K562 (cell line): ENCODE measurements around the gene SNX20. TPM values are rescaled to one million over a fixed set of nuclear protein-coding genes. Genes with fewer than 3 reads are reported as not detected.

Experiments used
- ATAC-seq: fragments of 200-7000 bp; cut with Tn5 transposase; 3 replicates; pipeline ENCODE4 v1.9.1; 2020; ENCODE audit warnings: moderate library complexity
- BruUV-seq: library from RNA; stranded (reverse); fragments of 400-500 nt; replicated peaks from 2 replicates; lab custom pipeline; 2021; lab: Mats Ljungman, UMichigan
- CTCF ChIA-PET: fragments of 300-600 bp; formaldehyde crosslinking; extraction: SDS; loops from one replicate; lab custom pipeline; 2021; ENCODE audit warnings: low intra/inter-chr PET ratio; lab: Yijun Ruan, JAX
- POLR2A ChIA-PET: fragments of 300-600, 350-650 bp; sonication (Branson Sonifier 250); formaldehyde crosslinking; extraction: SDS; loops from one replicate; lab custom pipeline; 2021; ENCODE audit warnings: antibody characterized with exemption, inconsistent platforms; lab: Yijun Ruan, JAX
- DNase-seq, 4 experiments: peaks; one replicate each; pipeline versions ENCODE4 v3.0.0 to v3.0.0-alpha.2; 2011 to 2018; ENCODE audit warnings: low spot score in 3 of 4, mixed read lengths in 3 of 4; ENCODE audit errors: extremely low read depth in 1 of 4
- FAIRE-seq: peaks from 2 replicates; lab custom pipeline; 2011; peaks lifted over from hg19 to GRCh38; lab: Jason Lieb, UNC
- H2AFZ ChIP-seq: 2 replicates; pipeline ENCODE4 v1.6.0; 2011; ENCODE audit warnings: low read depth, low read length, control low read depth, inconsistent platforms
- H3K27ac ChIP-seq: fragments of 200-600 bp; 3 replicates; pipeline ENCODE4 v1.8.0; 2011; ENCODE audit warnings: low read depth, mild to moderate bottlenecking, control low read depth, inconsistent platforms, low read length, moderate library complexity, mixed read lengths; ENCODE audit errors: extremely low read depth
- H3K27me3 ChIP-seq, 2 experiments: fragments of 300-600 bp in 1 of 2; 2 replicates in 1 of 2; 3 replicates in 1 of 2; pipeline versions ENCODE4 v1.6.0 to v1.8.0; 2011; ENCODE audit warnings: inconsistent platforms in 2 of 2, low read length in 2 of 2, mild to moderate bottlenecking in 1 of 2, mixed read lengths in 1 of 2, moderate library complexity in 1 of 2; ENCODE audit not compliant: control insufficient read depth in 2 of 2, insufficient read depth in 2 of 2
- H3K36me3 ChIP-seq: fragments of 300-600 bp; 3 replicates; pipeline ENCODE4 v1.8.0; 2011; ENCODE audit warnings: mild to moderate bottlenecking, low read length, inconsistent platforms; ENCODE audit not compliant: control insufficient read depth, insufficient read depth
- H3K4me1 ChIP-seq, 2 experiments: fragments of 200-600 bp in 1 of 2; replicated peaks in 1 of 2; 2 replicates in 1 of 2; 3 replicates in 1 of 2; pipeline versions ENCODE4 v1.5.1 to v1.8.0; 2011; ENCODE audit warnings: inconsistent platforms in 2 of 2, low read length in 2 of 2, mild to moderate bottlenecking in 1 of 2, mixed read lengths in 1 of 2, moderate library complexity in 1 of 2; ENCODE audit not compliant: control insufficient read depth in 2 of 2, insufficient read depth in 2 of 2
- H3K4me2 ChIP-seq: 2 replicates; pipeline ENCODE4 v1.6.1; 2011; ENCODE audit warnings: low read length, control low read depth, inconsistent platforms, mixed read lengths; ENCODE audit not compliant: insufficient read depth
- H3K4me3 ChIP-seq: fragments of 200-600 bp; sonication (generic), shearing (Covaris generic); 2 replicates; pipeline ENCODE4 v1.5.1; 2016; ENCODE audit warnings: control low read depth, inconsistent platforms
- H3K79me2 ChIP-seq: fragments of 200-600 bp; 3 replicates; pipeline ENCODE4 v1.8.0; 2011; ENCODE audit warnings: low read length, inconsistent platforms; ENCODE audit not compliant: control insufficient read depth, insufficient read depth
- H3K9ac ChIP-seq, 2 experiments: 2 replicates each; pipeline versions ENCODE4 v1.6.0 to v1.6.1; 2011; ENCODE audit warnings: low read depth in 2 of 2, low read length in 2 of 2, control low read depth in 1 of 2, inconsistent platforms in 1 of 2, mild to moderate bottlenecking in 1 of 2, mixed read lengths in 1 of 2; ENCODE audit not compliant: insufficient read depth in 1 of 2
- H3K9me1 ChIP-seq: one replicate; pipeline ENCODE4 v1.6.0; 2011; ENCODE audit warnings: inconsistent platforms, mild to moderate bottlenecking, low read length, moderate library complexity; ENCODE audit not compliant: control insufficient read depth, insufficient read depth
- H3K9me3 ChIP-seq: replicated peaks from 2 replicates; pipeline ENCODE4 v1.5.1; 2011; ENCODE audit warnings: low read depth, low read length, inconsistent platforms; ENCODE audit not compliant: control insufficient read depth, insufficient read depth
- H4K20me1 ChIP-seq: replicated peaks from 2 replicates; pipeline ENCODE4 v1.6.1; 2011; ENCODE audit warnings: low read length, inconsistent platforms, mixed read lengths; ENCODE audit not compliant: control insufficient read depth, insufficient read depth
- ATF3 ChIP-seq, 2 experiments: fragments of 450-650 bp in 1 of 2; sonication (generic) in 1 of 2; formaldehyde crosslinking in 1 of 2; IDR thresholded peaks in 1 of 2; conservative IDR thresholded peaks in 1 of 2; 2 replicates each; pipeline versions ENCODE4 v1.6.1 to v1.8.1; 2016 to 2023; ENCODE audit warnings: mild to moderate bottlenecking in 2 of 2, moderate library complexity in 2 of 2, inconsistent platforms in 1 of 2, missing genetic modification reagents in 1 of 2
- EGR1 ChIP-seq: fragments of 450-650 bp; conservative IDR thresholded peaks from 2 replicates; pipeline ENCODE4 v1.6.1; 2017; ENCODE audit warnings: mild to moderate bottlenecking
- ETS2 ChIP-seq: IDR thresholded peaks from 2 replicates; pipeline ENCODE4 v1.6.1; 2016; ENCODE audit warnings: borderline replicate concordance, missing genetic modification characterization, mild to moderate bottlenecking, moderate library complexity, missing compliant biosample characterization; ENCODE audit not compliant: poor library complexity, severe bottlenecking
- FOS ChIP-seq: IDR thresholded peaks from 3 replicates; pipeline ENCODE4 v1.6.1; 2011; ENCODE audit not compliant: insufficient read length; ENCODE audit errors: extremely low read depth
- NONO ChIP-seq, 2 experiments: fragments of 200-400 bp in 1 of 2; fragments of 450-650 bp in 1 of 2; formaldehyde crosslinking in 1 of 2; IDR thresholded peaks; 2 replicates each; pipeline ENCODE4 v1.6.1; 2017; ENCODE audit warnings: low read depth in 2 of 2, mild to moderate bottlenecking in 2 of 2, moderate library complexity in 2 of 2, low read length in 1 of 2
- RBM14 ChIP-seq: fragments of 200-400 bp; formaldehyde crosslinking; IDR thresholded peaks from 2 replicates; pipeline ENCODE4 v1.6.1; 2018; ENCODE audit warnings: low read depth, mild to moderate bottlenecking, low read length, moderate library complexity, borderline replicate concordance; ENCODE audit not compliant: insufficient read depth
- TGIF2 ChIP-seq: sonication (generic); formaldehyde crosslinking; IDR thresholded peaks from 2 replicates; pipeline ENCODE4 v1.8.1; 2022; ENCODE audit warnings: mild to moderate bottlenecking, missing genetic modification reagents, moderate library complexity
- YY1 ChIP-seq, 3 experiments: IDR thresholded peaks; 2 replicates each; pipeline ENCODE4 v1.6.1; 2011; ENCODE audit warnings: low read length in 2 of 3, mild to moderate bottlenecking in 2 of 3, moderate library complexity in 2 of 3, borderline replicate concordance in 1 of 3, control low read depth in 1 of 3, low read depth in 1 of 3; ENCODE audit not compliant: insufficient read depth in 3 of 3, insufficient replicate concordance in 2 of 3, control insufficient read depth in 1 of 3, insufficient read length in 1 of 3; ENCODE audit errors: extremely low read depth in 1 of 3
- ZNF212 ChIP-seq: fragments of 450-650 bp; formaldehyde crosslinking; IDR thresholded peaks from 2 replicates; pipeline ENCODE4 v1.4.0; 2020; ENCODE audit warnings: mild to moderate bottlenecking
- ZNF696 ChIP-seq: fragments of 250-450 bp; sonication (Bioruptor Pico); conservative IDR thresholded peaks from 2 replicates; pipeline ENCODE4 v1.4.0; 2020; ENCODE audit warnings: mild to moderate bottlenecking, moderate library complexity
- WGBS: fragments of 100-300 bp; shearing (Covaris generic); methylation state at CpG from one replicate; pipeline ENCODE4 v1.1.6; 2016; ENCODE audit warnings: low coverage, mixed read lengths; ENCODE audit not compliant: insufficient coverage; ENCODE audit errors: missing lambda C conversion rate; 5-methylcytosine and 5-hydroxymethylcytosine counted together
- in situ Hi-C: fragments of 300-500 bp; cut with MboI; formaldehyde crosslinking; loops from 4 replicates; pipeline ENCODE4 v1.15.0; 2018; ENCODE audit warnings: inconsistent platforms, mixed read lengths
- intact Hi-C: fragments of 100-400 bp; cut with micrococcal nuclease; formaldehyde crosslinking; loops from 2 replicates; pipeline ENCODE4 v1.14.2; 2022
- polyA plus RNA-seq, 8 experiments: library from polyadenylated mRNA; depleted of rRNA in 4 of 8; stranded (reverse) in 5 of 8; unstranded in 3 of 8; fragments of >200 nt; fragmentation: Nextera tagmentation in 2 of 8; fragmentation: Illumina TruSeq in 1 of 8; extraction: Ambion mirVana in 2 of 8; extraction: Trizol in 1 of 8; gene quantifications; 2 replicates each; pipeline versions ENCODE4 v1.2.1 to v1.2.3, GENCODE V29; 2011 to 2014; ENCODE audit warnings: inconsistent platforms in 1 of 8, missing spikeins in 1 of 8
- total RNA-seq, 7 experiments: library from RNA; depleted of rRNA in 6 of 7; stranded (reverse); fragments of >200 nt in 6 of 7; fragmentation: Illumina TruSeq in 2 of 7; extraction: Trizol in 2 of 7; gene quantifications; 2 replicates each; pipeline versions ENCODE4 v1.2.1 to v1.2.3, GENCODE V29; 2011 to 2021; ENCODE audit warnings: low replicate concordance in 1 of 7

The SNX20 gene
- total and polyA plus RNA-seq, 9 of the 15 experiments (the other 6 are each of a cell fraction or from before 2014, with no cell fraction given), result 0.04 to 0.07 TPM; not detected in 7

- H3K27ac ChIP-seq, result no peak overlapping the region
- ChIA-PET CTCF (no interaction called here), POLR2A (no interaction called here)
- H3K9me1 ChIP-seq, result no peaks in the 10 kb centered on the region
- BruUV-seq, result no TSS peak
- no peaks in the 10 kb centered on the region for H3K9me3 ChIP-seq
- H3K4me1 ChIP-seq, result no peaks in the 10 kb centered on the region; a peak in 1 of 5 replicates
- DNase-seq (no peak), FAIRE-seq (no peak), ATAC-seq (no peak)
- H3K27me3 ChIP-seq, result peaks cover 8 to 56% of the 10 kb centered on the region in 2 experiments
- intact Hi-C loops (no loop called here), in situ Hi-C loops (no loop called here)
- TF ChIP-seq TGIF2 (CRISPR knock-in tag) (no peak), RBM14 (no peak), EGR1 (no peak), NONO (IDR thresholded peaks at IDR 0.05; ENCODE audit: low read depth in 2 of 2, low read length in 1 of 2) (no peak), ZNF696 (CRISPR knock-in tag) (no peak), ETS2 (tag) (no peak), ATF3 (IDR thresholded peaks at IDR 0.05) (no peak), ATF3 (CRISPR knock-in tag; conservative IDR thresholded peaks at IDR 0.05) (no peak), FOS (no peak), ZNF212 (CRISPR knock-in tag) (no peak), YY1 (IDR thresholded peaks at IDR 0.05; ENCODE audit: borderline replicate concordance in 1 of 3, control insufficient read depth in 1 of 3, extremely low read depth in 1 of 3, insufficient read depth in 3 of 3, insufficient read length in 1 of 3, insufficient replicate concordance in 2 of 3, low read depth in 1 of 3, low read length in 2 of 3) (no peak)
- WGBS, result under 1% methylated on average over 11 of the region's 12 CpGs
- H3K4me2 ChIP-seq, result no peak overlapping the region
- 0 out of 2 replicates have a peak, but pooled peaks cover 4% of the 10 kb centered on the region for H4K20me1 ChIP-seq
- no peak overlapping the region for H2AFZ ChIP-seq
- H3K4me3 ChIP-seq, result no peak overlapping the region
- H3K9ac ChIP-seq, result no peak overlapping the region
- no peaks in the 10 kb centered on the region for H3K79me2 ChIP-seq
- no peaks in the 10 kb centered on the region for H3K36me3 ChIP-seq
Observed at GRCh38 chr16:50625374-50625773, 55.7 kb downstream of the SNX20 start.
